A673 (cell line): ENCODE results near the gene DNAJC4. TPM values are rescaled to one million over a fixed set of nuclear protein-coding genes. Genes with fewer than 3 reads are reported as not detected.

Experiments
- BruUV-seq: library from RNA; stranded (reverse); fragments of 400-500 nt; replicated peaks from 2 replicates; lab custom pipeline; 2021; lab: Mats Ljungman, UMichigan
- CTCF ChIA-PET: fragments of 300-600 bp; sonication (Branson Sonifier 250); formaldehyde crosslinking; loops from one replicate; lab custom pipeline; 2022; ENCODE audit warnings: antibody characterized with exemption; lab: Charles Lee
- POLR2A ChIA-PET: fragments of 300-600 bp; sonication (Branson Sonifier 250); formaldehyde crosslinking; loops from one replicate; lab custom pipeline; 2022; ENCODE audit warnings: antibody characterized with exemption; ENCODE audit not compliant: low non-redundant PET; lab: Charles Lee
- DNase-seq: peaks from one replicate; pipeline ENCODE4 v3.0.0-alpha.2; 2015; ENCODE audit warnings: low spot score
- H3K27ac ChIP-seq: fragments of 200-600 bp; sonication (generic); 2 replicates; pipeline ENCODE4 v1.5.1; 2016; ENCODE audit warnings: mixed run types, low read depth, mild to moderate bottlenecking, mixed read lengths, antibody characterized with exemption, low read length; ENCODE audit not compliant: poor library complexity, severe bottlenecking
- H3K27me3 ChIP-seq: fragments of 200-600 bp; sonication (generic); replicated peaks from 2 replicates; pipeline ENCODE4 v1.6.1; 2017; ENCODE audit warnings: mixed run types, low read depth, mild to moderate bottlenecking, mixed read lengths, antibody characterized with exemption, low read length; ENCODE audit not compliant: insufficient read depth, poor library complexity
- H3K36me3 ChIP-seq: fragments of 200-600 bp; sonication (generic); 2 replicates; pipeline ENCODE4 v1.6.1; 2016; ENCODE audit warnings: mixed run types, mild to moderate bottlenecking, mixed read lengths, antibody characterized with exemption, low read length; ENCODE audit not compliant: insufficient read depth, poor library complexity, severe bottlenecking
- H3K4me1 ChIP-seq: fragments of 200-600 bp; sonication (generic); 2 replicates; pipeline ENCODE4 v1.6.1; 2017; ENCODE audit warnings: mixed run types, mild to moderate bottlenecking, mixed read lengths, antibody characterized with exemption, low read length; ENCODE audit not compliant: insufficient read depth, poor library complexity, severe bottlenecking
- H3K4me3 ChIP-seq: fragments of 200-600 bp; sonication (generic); 2 replicates; pipeline ENCODE4 v1.5.1; 2016; ENCODE audit warnings: low read depth, mixed run types, mild to moderate bottlenecking, mixed read lengths, low read length; ENCODE audit not compliant: poor library complexity, severe bottlenecking
- H3K9me3 ChIP-seq: fragments of 200-600 bp; sonication (generic); 2 replicates; pipeline ENCODE4 v1.6.1; 2016; ENCODE audit warnings: mixed run types, low read depth, mild to moderate bottlenecking, mixed read lengths, antibody characterized with exemption, low read length; ENCODE audit not compliant: poor library complexity, severe bottlenecking
- EZH2 ChIP-seq: fragments of 200-600 bp; sonication (generic); IDR thresholded peaks from 2 replicates; pipeline ENCODE4 v1.6.1; 2017; ENCODE audit warnings: borderline replicate concordance, low read depth, mild to moderate bottlenecking, mixed read lengths, antibody characterized with exemption, low read length; ENCODE audit not compliant: poor library complexity, severe bottlenecking
- intact Hi-C: fragments of 100-400 bp; cut with micrococcal nuclease; formaldehyde crosslinking; loops from one replicate; pipeline ENCODE4 v1.10.0; 2022; ENCODE audit not compliant: unreplicated experiment
- total RNA-seq: library from RNA; stranded (reverse); gene quantifications from 2 replicates; pipeline ENCODE4 v1.2.3, GENCODE V29; 2021
- TF ChIP-seq, protein P1 (sequence below): fragments of 300-800, 200-600 bp; sonication (generic); conservative IDR thresholded peaks from 2 replicates; pipeline ENCODE4 v1.5.1; 2017; ENCODE audit warnings: low read depth, mild to moderate bottlenecking, antibody characterized with exemption, low read length, moderate library complexity, mixed read lengths

Gene DNAJC4
- total RNA-seq, 1 experiment from 2014 or later = 20.2 TPM

DNA sequence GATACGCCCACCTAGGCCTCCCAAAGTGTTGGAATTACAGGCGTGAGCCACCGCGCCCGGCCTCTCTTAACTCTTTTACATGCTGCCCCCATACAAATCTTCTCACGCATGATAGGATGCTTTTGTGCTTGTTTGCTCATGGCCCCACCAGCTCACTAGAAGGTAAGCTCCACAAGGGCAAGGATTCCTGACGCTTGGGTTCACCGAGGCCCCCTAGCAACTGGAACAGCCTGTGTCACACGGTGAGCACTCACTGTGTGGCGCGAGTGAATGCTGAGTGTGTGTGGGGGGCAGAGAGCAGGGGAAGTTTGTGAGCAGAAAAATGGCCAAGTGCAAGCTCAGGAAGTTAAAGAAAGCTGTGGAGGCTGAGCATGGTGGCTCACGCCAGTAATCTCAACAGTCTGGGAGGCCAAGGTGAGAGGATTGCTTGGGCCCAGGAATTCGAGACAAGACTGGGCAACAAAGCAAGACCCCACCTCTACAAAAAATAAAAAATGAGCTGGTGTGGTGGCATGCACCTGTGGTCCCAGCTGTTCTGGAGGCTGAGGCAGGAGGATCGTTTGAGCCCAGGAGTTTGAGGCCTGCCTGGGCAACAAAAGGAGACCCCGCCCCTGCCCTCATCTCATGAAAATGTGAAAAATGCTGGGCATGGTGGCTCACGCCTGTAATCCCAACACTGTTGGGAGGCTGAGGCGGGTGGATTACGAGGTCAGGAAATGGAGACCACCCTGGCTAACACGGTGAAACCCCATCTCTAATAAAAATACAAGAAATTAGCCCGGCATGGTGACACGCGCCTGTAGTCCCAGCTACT is 51.8 kb downstream of the DNAJC4 start:
- H3K27me3 ChIP-seq = no peaks in the 10 kb centered on the region
- TF ChIP-seq EZH2 = no peak
- TF ChIP-seq, protein P1, sequence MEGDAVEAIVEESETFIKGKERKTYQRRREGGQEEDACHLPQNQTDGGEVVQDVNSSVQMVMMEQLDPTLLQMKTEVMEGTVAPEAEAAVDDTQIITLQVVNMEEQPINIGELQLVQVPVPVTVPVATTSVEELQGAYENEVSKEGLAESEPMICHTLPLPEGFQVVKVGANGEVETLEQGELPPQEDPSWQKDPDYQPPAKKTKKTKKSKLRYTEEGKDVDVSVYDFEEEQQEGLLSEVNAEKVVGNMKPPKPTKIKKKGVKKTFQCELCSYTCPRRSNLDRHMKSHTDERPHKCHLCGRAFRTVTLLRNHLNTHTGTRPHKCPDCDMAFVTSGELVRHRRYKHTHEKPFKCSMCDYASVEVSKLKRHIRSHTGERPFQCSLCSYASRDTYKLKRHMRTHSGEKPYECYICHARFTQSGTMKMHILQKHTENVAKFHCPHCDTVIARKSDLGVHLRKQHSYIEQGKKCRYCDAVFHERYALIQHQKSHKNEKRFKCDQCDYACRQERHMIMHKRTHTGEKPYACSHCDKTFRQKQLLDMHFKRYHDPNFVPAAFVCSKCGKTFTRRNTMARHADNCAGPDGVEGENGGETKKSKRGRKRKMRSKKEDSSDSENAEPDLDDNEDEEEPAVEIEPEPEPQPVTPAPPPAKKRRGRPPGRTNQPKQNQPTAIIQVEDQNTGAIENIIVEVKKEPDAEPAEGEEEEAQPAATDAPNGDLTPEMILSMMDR = no peak
- intact Hi-C loops = no loop called here
- CTCF ChIA-PET = interaction anchor here (1.2 kb wide), 1 partner anchor 19 kb away, joined by 3 read pairs; no protein-coding TSS in a partner anchor
- POLR2A ChIA-PET = no interaction called here
- no peak overlapping the region for H3K27ac ChIP-seq
- H3K9me3 ChIP-seq = no peaks in the 10 kb centered on the region
- H3K4me1 ChIP-seq = peaks cover 13% of the 10 kb centered on the region
- DNase-seq = no peak
- peaks cover 16% of the 10 kb centered on the region for H3K36me3 ChIP-seq
- no peak overlapping the region for H3K4me3 ChIP-seq
- BruUV-seq = no TSS peak

DNA sequence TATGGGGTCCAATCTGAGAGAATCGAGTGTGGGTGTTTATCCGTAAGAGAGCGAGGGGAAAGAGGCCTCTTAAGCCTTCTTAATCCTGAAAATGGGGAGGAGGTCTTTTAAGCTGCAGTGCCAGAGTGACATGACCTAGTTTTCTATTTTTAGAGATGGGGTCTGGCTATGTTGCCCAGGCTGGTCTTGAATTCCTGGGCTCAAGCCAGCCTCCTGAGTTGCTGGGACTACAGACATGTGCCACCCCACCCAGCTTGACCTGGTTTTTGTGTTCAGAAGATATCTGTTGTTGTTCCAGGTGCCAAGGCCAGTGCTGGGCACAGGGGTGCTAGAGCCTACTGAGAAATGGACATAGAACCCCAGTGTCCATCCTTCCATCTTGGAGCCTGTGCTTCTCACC is 52.7 kb downstream of the DNAJC4 start:
- ChIA-PET POLR2A (no interaction called here), CTCF (interaction anchor here (1.2 kb wide), 1 partner anchor 18 kb away, joined by 3 read pairs; no protein-coding TSS in a partner anchor)
- BruUV-seq = no TSS peak
- no peak overlapping the region for H3K27ac ChIP-seq
- peaks cover 12% of the 10 kb centered on the region for H3K36me3 ChIP-seq
- H3K9me3 ChIP-seq = no peaks in the 10 kb centered on the region
- peaks cover 13% of the 10 kb centered on the region for H3K4me1 ChIP-seq
- no peak overlapping the region for H3K4me3 ChIP-seq
- TF ChIP-seq, protein P1 = no peak
- TF ChIP-seq EZH2 = no peak
- no peaks in the 10 kb centered on the region for H3K27me3 ChIP-seq
- intact Hi-C loops = no loop called here
- DNase-seq = no peak

Other genes starting within 250 kb of the DNAJC4 start
- 136 and 140 TPM in 2 replicates for gene OTUB1, start 244.1 kb upstream of the DNAJC4 start, total RNA-seq
- 0.45 and 1.9 TPM in 2 replicates for gene FLRT1, start 194.6 kb upstream of the DNAJC4 start, total RNA-seq
- gene MACROD1, start 64.4 kb upstream of the DNAJC4 start, total RNA-seq = 28.7 and 32.6 TPM in 2 replicates
- gene STIP1, start 44.4 kb upstream of the DNAJC4 start, total RNA-seq = 565 and 577 TPM in 2 replicates
- gene FERMT3, start 23.8 kb upstream of the DNAJC4 start, total RNA-seq = 99.3 and 99.4 TPM in 2 replicates
- gene TRPT1, start 4.4 kb upstream of the DNAJC4 start, total RNA-seq = 43.6 and 59.6 TPM in 2 replicates
- 72.4 and 73.8 TPM in 2 replicates for gene NUDT22, start 4.3 kb upstream of the DNAJC4 start, total RNA-seq
- 93.3 and 108 TPM in 2 replicates for gene VEGFB, start 4.0 kb downstream of the DNAJC4 start, total RNA-seq
- gene FKBP2, start 10.5 kb downstream of the DNAJC4 start, total RNA-seq = 57.5 and 63.1 TPM in 2 replicates
- gene PPP1R14B, start 16.4 kb downstream of the DNAJC4 start, total RNA-seq = 378 and 402 TPM in 2 replicates
- 45.3 and 51.1 TPM in 2 replicates for gene PLCB3, start 21.0 kb downstream of the DNAJC4 start, total RNA-seq
- gene BAD, start 54.1 kb downstream of the DNAJC4 start, total RNA-seq = 48.4 and 62.2 TPM in 2 replicates
- gene GPR137, start 55.3 kb downstream of the DNAJC4 start, total RNA-seq = 47.9 and 56.6 TPM in 2 replicates
- gene KCNK4, start 60.8 kb downstream of the DNAJC4 start, total RNA-seq = 0.26 TPM in 1 of 2 replicates, not detected in the other
- gene CATSPERZ, start 69.8 kb downstream of the DNAJC4 start, total RNA-seq = 1.4 TPM in 1 of 2 replicates, not detected in the other
- 56.2 and 63.8 TPM in 2 replicates for gene ESRRA, start 75.0 kb downstream of the DNAJC4 start, total RNA-seq
- 254 and 270 TPM in 2 replicates for gene TRMT112, start 87.0 kb downstream of the DNAJC4 start, total RNA-seq
- gene PRDX5, start 87.6 kb downstream of the DNAJC4 start, total RNA-seq = 206 and 221 TPM in 2 replicates
- 0.47 and 0.76 TPM in 2 replicates for gene CCDC88B, start 109.7 kb downstream of the DNAJC4 start, total RNA-seq
- gene RPS6KA4, start 128.6 kb downstream of the DNAJC4 start, total RNA-seq = 22.9 and 24.5 TPM in 2 replicates